ENCODE data around the gene STPG4. TPM values are rescaled to one million over a fixed set of nuclear protein-coding genes. Genes with fewer than 3 reads are reported as not detected.

The STPG4 gene
- polyA plus RNA-seq, 3 donors = 0.20 to 0.24 TPM; not detected in 1

DNA sequence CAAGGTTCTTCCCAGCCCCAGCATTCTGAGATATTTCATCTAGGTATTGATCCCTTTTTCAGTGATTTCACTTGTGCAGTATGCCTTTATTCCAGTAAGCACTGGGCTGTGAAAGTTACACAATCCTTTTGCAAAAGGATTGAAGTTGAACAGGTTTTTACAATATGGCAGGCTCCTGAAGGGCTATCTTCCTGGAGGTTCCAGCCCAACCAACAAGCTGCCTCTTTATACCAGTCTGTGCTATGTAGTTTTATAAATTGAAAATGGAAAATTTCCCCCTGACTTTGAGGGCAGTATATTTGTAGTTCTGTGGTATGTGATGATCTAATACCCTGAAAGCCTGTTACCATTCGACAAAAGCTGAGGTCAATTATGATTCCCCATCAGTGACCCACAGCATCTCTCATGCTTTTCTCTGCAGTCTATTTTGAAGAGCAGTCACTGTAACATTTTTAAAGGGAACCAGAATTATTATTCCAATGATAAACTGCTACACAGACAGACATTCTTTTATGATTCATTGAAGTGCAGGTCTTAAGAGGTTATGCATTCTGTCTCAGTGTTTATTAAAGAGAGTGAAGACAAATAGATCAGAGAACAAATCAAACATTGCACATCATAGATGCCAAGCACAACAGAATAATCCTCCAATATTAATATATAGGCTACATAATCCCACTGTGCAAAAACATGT, 35.2 kb upstream of the STPG4 start:
- Histone ChIP-seq H3K79me2 (ENCODE audit: insufficient read depth, low read length) (no peaks in the 10 kb centered on the region), H3K4me2 (replicated peaks; ENCODE audit: extremely low read depth, low read length, poor library complexity, severe bottlenecking) (no peak overlapping the region), H2AFZ (ENCODE audit: insufficient read depth, low read depth, low read length, poor library complexity, severe bottlenecking) (no peak overlapping the region), H3K36me3 (replicated peaks in 1 of 2; ENCODE audit: control insufficient read depth in 1 of 2, insufficient read depth in 2 of 2, low read length in 2 of 2) (no peaks in the 10 kb centered on the region), H3K4me1 (ENCODE audit: control insufficient read depth in 1 of 2, insufficient read depth in 2 of 2, low read length in 2 of 2) (peaks cover 15 to 17% of the 10 kb centered on the region in 2 donors), H3K9ac (ENCODE audit: insufficient read depth, low read length, poor library complexity, severe bottlenecking) (no peak overlapping the region), H3K4me3 (replicated peaks in 1 of 3; ENCODE audit: low read depth in 2 of 3, low read length in 3 of 3) (no peak overlapping the region), H3K27me3 (ENCODE audit: control insufficient read depth in 2 of 2, insufficient read depth in 2 of 2, low read length in 2 of 2) (no peaks in the 10 kb centered on the region), H3K27ac (ENCODE audit: low read depth in 1 of 2, low read length in 2 of 2) (no peak overlapping the region), H3K9me3 (replicated peaks in 1 of 2; ENCODE audit: control insufficient read depth in 1 of 2, insufficient read depth in 1 of 2, low read length in 2 of 2) (no peaks in the 10 kb centered on the region), H4K20me1 (ENCODE audit: insufficient read depth, low read length) (no peaks in the 10 kb centered on the region)
- TF ChIP-seq CTCF (IDR thresholded peaks at IDR 0.05) = no peak
- intact Hi-C loops (cut with micrococcal nuclease) = no loop called here
- DNase-seq = no peak
- H3K4me3 Mint-ChIP-seq = no peak overlapping the region
- H3K36me3 Mint-ChIP-seq = no peaks in the 10 kb centered on the region
- H3K27me3 Mint-ChIP-seq (ENCODE audit: low read depth in 3 of 3) = peaks cover 0 to 4% (median 0%) of the 10 kb centered on the region in 3 donors
- no CpG with 5 or more reads among the region's 1 CpG for WGBS (ENCODE audit: insufficient coverage)
- H3K9me3 Mint-ChIP-seq = peaks cover 0 to 2% (median 0%) of the 10 kb centered on the region in 7 donors
- peaks cover 21% of the 10 kb centered on the region for H3K4me1 Mint-ChIP-seq
- no peak overlapping the region for H3K27ac Mint-ChIP-seq

DNA sequence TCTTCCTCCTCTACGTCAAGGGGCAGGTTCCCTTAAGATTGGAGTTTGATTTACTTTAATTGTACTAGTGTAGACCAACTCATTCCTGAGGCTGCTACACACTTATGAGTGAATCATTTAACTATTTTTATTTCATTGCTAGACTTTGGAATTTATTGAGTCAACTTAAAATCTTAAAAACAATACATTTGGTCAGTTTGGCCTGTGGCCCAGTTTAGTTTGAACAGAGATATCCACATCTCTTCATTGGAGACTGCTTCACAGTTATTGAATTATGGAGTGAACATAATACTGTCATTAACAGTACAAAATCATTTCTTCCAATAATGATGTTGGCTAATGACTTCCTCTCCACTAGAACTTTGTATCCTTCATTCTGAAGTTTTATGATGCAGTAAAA, 34.5 kb upstream of the STPG4 start:
- no peak overlapping the region for H3K4me3 Mint-ChIP-seq
- Histone ChIP-seq H4K20me1 (ENCODE audit: insufficient read depth, low read length) (no peaks in the 10 kb centered on the region), H3K79me2 (ENCODE audit: insufficient read depth, low read length) (no peaks in the 10 kb centered on the region), H3K4me1 (ENCODE audit: control insufficient read depth in 1 of 2, insufficient read depth in 2 of 2, low read length in 2 of 2) (peaks cover 15 to 17% of the 10 kb centered on the region in 2 donors), H2AFZ (ENCODE audit: insufficient read depth, low read depth, low read length, poor library complexity, severe bottlenecking) (no peak overlapping the region), H3K27ac (ENCODE audit: low read depth in 1 of 2, low read length in 2 of 2) (no peak overlapping the region), H3K27me3 (ENCODE audit: control insufficient read depth in 2 of 2, insufficient read depth in 2 of 2, low read length in 2 of 2) (no peaks in the 10 kb centered on the region), H3K4me2 (replicated peaks; ENCODE audit: extremely low read depth, low read length, poor library complexity, severe bottlenecking) (no peak overlapping the region), H3K4me3 (replicated peaks in 1 of 3; ENCODE audit: low read depth in 2 of 3, low read length in 3 of 3) (no peak overlapping the region), H3K9ac (ENCODE audit: insufficient read depth, low read length, poor library complexity, severe bottlenecking) (no peak overlapping the region), H3K9me3 (replicated peaks in 1 of 2; ENCODE audit: control insufficient read depth in 1 of 2, insufficient read depth in 1 of 2, low read length in 2 of 2) (no peaks in the 10 kb centered on the region), H3K36me3 (replicated peaks in 1 of 2; ENCODE audit: control insufficient read depth in 1 of 2, insufficient read depth in 2 of 2, low read length in 2 of 2) (no peaks in the 10 kb centered on the region)
- no peak for DNase-seq
- intact Hi-C loops (cut with micrococcal nuclease) = no loop called here
- no peaks in the 10 kb centered on the region for H3K36me3 Mint-ChIP-seq
- peaks cover 21% of the 10 kb centered on the region for H3K4me1 Mint-ChIP-seq
- no peak overlapping the region for H3K27ac Mint-ChIP-seq
- no peak for TF ChIP-seq CTCF (IDR thresholded peaks at IDR 0.05)
- peaks cover 0 to 2% (median 0%) of the 10 kb centered on the region in 7 donors for H3K9me3 Mint-ChIP-seq
- peaks cover 0 to 8% (median 3%) of the 10 kb centered on the region in 3 donors for H3K27me3 Mint-ChIP-seq (ENCODE audit: low read depth in 3 of 3)
- WGBS (ENCODE audit: insufficient coverage) = no CpG with 5 or more reads among the region's 1 CpG

Measured in CD14-positive monocyte (primary cell).